ENCODE measurements around the gene WFIKKN1.

Gene WFIKKN1, protein sequence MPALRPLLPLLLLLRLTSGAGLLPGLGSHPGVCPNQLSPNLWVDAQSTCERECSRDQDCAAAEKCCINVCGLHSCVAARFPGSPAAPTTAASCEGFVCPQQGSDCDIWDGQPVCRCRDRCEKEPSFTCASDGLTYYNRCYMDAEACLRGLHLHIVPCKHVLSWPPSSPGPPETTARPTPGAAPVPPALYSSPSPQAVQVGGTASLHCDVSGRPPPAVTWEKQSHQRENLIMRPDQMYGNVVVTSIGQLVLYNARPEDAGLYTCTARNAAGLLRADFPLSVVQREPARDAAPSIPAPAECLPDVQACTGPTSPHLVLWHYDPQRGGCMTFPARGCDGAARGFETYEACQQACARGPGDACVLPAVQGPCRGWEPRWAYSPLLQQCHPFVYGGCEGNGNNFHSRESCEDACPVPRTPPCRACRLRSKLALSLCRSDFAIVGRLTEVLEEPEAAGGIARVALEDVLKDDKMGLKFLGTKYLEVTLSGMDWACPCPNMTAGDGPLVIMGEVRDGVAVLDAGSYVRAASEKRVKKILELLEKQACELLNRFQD

DNA sequence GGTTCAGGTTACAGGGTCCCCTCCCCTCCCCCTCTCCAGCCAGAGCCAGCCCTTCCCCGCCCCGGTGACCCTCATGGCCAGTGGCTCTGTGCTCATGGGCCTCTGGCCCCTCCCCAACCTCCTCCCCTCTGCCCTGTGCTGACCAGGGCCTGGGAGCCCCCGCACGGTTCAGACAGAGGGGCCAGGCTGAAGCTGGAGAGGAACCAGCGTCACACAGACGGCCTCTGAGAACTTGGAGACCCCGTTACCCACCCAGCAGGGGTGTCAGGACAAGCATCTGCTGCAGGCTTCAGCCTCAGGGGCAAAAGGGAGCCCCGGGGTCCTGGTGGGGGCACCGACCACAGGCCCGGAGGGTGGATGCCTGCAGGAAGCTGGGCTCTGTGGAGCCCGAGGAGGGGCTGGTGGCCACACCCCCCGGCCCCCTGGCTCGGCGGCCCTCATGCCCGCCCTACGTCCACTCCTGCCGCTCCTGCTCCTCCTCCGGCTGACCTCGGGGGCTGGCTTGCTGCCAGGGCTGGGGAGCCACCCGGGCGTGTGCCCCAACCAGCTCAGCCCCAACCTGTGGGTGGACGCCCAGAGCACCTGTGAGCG, at the start of gene WFIKKN1:
TSS of gene WFIKKN1 (plus strand) at position 171 of the 591 bp plus-strand sequence. CDS start at position 440, 269 bp downstream.
- DNase-seq, result peak; percentile 60

DNA sequence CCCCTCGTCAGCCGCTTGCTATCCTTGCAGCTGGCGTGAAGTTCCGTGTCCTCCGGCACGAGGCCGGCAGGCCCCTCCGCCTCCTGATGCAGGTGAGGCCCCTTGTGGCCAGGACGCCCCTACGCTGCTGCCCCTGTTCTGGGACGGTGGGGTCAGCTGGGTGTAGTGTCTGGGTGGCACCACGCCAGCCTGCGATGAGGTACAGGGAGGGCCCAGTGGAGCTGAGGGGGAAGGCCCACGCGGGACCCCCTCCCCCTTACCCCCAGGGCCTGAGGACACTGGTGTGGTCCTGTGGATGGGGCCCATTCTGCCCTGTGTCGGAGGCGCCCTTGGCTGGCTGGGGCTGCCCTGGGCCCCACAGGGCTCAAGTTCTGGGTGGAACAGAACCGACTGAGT, 48.6 kb upstream of the WFIKKN1 start:
- DNase-seq, result no peak

DNA sequence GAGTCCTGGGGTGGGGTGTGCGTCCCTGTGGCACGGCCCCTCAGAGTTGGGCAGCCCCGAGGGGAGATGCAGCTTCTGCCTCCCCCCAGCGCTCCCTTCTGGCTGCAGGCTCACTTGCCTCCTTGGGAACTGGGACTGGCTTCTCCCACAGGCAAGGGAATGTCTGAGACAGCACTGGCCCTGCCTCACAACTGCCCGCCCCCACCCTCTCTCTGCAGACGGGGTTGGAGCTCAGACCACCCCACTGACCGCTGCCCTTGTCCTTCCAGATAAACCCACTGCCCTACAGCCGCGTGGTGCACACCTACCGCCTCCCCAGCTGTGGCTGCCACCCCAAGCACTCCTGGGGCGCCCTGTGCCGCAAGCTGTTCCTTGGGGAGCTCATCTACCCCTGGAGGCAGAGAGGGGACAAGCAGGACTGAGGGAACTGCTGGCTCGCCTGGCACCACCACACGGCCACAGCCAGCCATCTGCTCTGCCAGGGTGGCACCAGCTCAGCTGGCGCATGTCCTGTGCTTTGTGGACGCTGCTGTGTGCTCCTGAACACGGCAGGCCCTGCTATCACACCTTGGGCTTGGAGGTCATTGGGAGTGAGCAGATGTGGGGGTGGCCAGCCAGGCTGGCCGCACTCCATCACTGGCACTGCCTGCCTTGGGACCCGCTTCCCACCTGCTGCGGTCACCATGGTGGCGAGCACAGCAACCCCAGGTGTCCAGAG, 48.0 kb upstream of the WFIKKN1 start:
- DNase-seq, result no peak

DNA sequence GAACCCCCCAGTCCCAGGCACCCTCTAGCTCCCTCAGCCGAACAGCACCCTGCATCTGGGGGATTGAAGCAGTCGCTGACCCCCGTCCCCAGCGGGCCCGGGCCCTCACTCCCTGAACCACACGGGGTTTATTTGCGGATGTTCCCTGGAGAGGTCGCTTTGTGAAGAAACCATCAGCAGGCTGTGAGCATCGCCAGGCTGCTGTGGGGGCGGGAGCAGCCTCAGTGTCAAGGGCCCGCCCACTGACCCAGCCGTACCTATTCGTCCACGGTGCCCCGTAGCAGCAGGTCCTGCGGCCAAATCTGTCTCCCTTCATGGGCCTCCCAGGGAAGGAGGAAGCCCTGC, 47.3 kb upstream of the WFIKKN1 start:
- no peak for DNase-seq

DNA sequence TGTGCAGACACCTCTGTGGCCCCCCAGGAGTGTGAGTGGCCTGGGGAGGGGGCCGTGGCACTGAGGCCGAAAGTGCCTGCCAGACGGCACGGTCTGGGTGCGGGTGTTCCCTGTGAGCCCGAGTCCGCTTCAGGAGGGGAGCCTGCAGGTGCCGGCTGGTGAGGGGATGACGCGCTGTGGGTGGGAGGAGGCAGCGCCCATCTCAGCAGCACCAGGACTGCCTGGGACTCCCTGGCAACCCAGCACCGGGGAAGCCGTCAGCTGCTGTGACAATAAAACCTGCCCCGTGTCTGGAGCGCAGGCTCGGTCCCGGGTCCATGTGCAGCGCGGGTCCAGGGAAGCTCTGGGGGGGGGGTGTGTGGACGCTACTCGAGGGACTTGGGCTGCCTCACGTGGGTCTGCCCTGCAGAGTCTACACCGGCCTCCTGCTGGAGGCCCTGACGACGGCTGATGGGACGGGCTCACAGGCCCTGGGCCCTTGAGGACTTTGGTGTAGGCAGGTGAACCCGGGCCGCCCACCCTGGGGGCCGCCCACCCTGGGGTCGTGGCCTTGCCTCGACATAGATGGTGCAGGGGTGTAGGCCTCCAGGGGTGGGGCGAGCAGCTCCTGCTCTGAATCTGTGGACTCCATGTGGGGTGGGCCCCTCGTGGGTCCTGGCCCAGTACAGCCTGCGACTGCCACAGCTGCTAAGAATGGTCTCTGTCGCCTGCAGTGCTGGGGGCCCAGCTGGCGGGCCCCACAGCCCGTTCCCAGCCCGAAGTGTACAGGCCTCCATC, 46.8 kb upstream of the WFIKKN1 start:
- DNase-seq, result no peak

DNA sequence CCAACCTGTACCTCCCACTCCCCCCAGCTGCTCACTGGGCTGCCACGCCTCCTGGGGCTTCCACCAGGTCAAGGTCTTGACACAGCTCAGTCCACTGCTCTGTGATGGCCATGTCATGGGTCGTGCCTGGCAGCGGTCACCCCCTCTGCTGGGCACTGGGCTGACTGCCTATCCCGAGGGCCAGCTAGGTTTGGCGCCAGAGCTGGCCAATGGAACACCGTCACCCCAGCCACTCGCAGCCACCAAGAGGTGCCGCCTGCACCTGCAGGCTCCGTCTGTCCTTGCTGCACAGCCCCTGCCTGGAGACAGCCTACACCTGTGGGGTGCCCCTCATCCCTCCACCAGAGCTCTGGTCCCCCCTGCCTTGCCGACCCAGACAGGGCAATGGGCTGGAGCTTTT, 45.4 kb upstream of the WFIKKN1 start:
- no peak for DNase-seq

DNA sequence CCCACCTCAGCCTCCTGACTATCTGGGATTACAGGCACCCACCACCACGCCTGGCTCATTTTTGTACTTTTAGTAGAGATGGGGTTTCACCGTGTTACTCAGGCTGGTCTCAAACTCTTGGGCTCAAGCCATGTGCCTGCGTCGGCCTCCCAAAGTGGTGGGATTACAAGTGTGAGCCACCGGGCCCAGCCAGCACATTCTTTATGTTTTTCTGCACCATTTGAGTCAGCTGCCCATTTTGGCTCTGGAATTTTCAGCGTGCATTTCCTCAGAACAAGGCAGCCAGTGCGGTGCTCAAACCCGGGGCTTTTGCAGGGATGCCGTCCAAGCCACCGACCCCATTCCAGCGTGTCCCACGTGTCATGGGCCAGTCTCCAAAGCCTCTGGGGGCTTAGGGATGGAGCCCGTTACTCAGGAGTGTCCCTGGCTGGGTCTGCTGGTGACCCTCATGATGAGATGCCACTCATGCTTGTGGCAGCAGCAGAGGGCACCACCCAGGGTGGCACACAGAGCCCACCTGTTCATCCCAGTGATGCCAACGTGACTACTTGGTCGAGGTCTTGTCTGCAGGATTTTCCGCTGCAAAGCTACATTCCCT, 44.6 kb upstream of the WFIKKN1 start:
- DNase-seq, result no peak

DNA sequence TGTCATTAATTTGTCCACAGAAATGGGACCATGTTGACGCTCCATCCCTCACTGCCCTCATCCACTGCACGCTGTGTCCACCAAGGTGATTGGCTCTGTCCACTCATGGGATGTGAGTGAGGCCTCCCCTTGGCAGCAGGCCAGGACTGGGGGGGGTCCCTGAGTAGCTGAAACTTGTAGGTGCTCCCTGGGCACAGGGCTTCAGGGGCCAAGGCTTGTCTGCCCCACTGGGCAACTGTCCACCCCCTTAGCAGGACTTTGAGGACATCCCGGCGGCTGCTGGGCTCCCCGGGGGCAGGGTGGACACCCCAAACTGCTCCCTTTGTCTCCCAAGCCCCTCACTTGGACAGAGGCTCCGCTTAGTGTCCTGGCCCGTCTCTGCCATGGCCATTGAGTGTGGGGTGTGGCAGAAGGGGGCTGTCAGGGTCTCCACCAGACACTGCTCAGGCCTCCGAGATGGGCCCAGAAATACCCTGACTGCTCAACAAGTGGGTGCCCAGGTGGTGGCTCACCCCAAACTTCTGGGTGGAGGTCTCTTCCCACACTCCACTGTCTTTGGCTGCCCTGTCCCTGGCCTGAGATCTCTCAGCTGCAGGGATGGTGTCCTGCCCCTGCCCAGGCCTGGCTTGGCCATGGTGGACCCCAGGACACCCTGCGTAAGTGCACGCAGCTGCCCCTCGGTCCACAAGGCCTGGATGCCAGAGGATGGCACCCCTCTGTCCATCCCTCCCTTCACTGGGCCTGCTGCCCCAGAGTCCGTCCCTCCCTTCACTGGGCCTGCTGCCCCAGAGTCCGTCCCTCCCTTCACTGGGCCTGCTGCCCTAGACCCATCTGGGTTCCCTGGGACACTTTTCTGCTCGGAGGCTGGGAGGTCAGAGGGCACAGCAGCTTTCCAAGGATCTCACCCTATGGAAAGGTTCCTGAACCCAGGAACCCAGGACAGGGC, 43.9 kb upstream of the WFIKKN1 start:
- no peak for DNase-seq

DNA sequence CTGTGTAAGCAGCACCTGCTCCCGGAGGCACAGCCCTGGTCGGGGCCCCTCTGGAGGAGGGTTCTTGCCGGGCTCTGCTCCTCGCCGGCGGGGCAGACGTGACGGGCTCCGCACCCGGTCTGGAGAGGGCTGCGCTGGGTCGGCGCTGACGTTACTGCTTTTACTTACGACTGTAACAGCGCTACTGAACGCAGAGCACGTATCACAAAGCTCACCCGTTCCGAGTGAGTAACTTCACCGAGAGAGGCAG, 42.2 kb upstream of the WFIKKN1 start:
- peak; percentile 68 for DNase-seq

DNA sequence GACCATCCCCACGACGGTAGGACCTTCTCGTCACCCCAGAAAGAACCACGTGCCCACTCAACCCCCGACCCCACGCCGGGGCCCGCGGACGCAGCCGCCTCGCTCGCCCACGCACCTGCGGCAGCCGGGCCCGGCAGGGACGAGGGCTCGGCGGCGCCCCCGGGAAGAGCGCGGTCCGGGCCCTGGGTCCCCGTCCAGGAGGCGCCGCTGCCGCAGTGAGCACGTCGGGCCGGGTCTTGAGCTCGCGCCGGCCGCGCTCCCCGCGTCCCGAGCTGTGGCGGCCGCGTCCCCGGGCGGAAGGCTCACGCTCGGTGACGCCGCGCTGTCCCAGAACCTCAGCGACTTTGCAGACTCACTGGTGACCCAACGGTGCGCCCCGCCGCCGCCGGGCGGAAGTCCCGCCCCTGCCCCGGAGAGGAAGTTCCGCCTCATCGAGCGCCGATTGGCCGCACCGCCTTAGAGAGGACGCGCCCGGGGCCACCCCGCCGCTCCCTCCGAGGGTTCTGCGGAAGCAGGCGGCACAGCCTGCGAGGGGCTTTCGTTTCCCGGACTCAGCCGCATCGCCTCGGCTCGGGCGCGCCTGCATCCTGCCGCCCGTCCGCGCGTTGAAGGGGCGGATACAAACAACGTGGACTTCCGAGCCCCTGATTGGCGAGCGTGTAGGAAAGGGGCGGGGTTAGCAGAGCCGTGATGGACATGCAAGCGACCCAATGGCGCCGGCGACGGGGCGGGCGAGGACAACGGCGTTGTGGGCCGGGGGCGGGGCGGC, 41.7 kb upstream of the WFIKKN1 start:
- DNase-seq, result peak; percentile 98

DNA sequence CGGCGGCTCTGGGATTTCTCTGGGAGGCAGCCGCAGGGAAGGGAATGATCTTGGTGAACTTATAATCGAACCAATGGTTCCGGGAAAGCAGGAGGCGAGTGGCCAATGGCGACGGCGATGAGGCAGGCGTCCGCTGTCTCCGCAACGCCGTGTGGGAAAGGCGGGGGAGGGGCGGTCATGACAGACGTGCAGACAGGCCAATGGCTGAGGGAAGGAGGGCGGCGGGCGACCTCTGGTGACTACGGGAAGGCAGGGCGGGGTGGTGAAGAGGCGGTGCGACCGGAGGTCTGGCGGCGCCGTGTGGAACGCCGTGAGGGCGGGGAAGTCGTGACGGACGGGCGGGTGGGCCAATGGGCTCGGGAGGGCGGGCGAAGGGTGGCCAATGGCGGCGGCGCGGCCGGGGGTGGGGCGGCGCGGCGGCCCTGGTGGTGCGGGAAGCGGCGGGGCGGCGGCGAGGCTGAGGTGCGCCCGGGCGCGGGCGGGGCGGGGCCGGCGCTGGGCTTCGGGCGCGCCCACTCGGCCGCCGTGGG, 41.1 kb upstream of the WFIKKN1 start, which contains the start of gene RAB40C:
TSS of gene RAB40C (plus strand) at position 409 of the 530 bp plus-strand sequence. CDS start 226 bp downstream, outside the sequence.
- DNase-seq, result peak; percentile 99

DNA sequence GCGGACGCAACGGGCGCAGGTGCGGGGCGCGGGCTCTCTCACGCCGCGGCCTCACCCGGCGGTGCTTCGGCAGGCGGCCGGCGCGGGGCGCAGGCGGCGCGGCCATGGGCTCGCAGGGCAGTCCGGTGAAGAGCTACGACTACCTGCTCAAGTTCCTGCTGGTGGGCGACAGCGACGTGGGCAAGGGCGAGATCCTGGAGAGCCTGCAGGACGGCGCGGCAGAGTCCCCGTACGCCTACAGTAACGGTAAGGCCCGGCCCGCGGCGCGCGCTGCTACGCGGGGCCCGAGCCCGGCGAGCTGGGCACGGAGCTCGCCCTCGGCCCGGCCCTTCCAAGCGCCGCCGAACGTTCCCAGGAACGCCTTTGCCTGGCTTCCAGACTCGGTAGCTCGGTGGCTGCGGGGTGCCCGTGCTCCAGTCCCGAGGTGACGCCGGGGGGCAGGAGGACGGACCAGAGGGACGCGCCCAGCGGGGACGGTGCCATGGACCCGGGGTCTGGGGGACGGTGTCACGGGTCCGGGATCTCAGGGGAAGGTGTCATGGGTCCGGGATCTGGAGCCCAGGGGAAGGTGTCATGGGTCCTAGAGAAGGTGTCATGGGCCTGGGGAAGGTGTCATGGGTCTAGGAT, 40.5 kb upstream of the WFIKKN1 start:
- no peak for DNase-seq

DNA sequence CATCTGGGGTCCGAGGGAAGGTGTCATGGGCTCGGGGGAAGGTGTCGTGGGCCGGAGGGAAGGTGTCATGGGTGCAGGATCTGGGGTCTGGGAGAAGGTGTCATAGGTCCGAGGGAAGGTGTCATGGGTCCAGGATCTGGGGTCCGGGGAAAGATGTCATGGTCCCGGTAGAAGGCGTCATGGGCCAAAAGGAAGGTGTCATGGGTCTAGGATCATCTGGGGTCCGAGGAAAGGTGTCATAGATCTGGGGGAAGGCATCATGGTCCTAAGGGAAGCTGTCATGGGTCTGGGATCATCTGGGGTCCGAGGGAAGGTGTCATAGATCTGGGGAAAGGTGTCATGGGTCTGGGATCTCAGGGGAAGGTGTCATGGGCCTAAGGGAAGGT, 40.0 kb upstream of the WFIKKN1 start:
- DNase-seq, result no peak

DNA sequence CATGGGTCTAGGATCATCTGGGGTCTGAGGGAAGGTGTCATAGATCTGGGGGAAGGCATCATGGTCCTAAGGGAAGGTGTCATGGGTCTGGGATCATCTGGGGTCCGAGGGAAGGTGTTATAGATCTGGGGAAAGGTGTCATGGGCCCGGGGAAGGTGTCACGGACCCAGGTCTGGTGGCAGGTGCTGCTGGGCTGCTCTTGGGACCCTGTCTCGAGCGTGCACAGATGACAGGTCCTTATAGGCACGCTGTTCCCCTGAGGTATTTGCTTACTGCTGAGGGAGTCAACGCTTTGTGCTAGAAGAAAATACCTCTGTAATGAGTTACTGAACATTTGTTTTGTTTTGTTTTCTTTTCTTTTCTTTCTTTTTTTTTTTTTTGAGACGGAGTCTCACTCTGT, 39.6 kb upstream of the WFIKKN1 start:
- DNase-seq, result no peak

DNA sequence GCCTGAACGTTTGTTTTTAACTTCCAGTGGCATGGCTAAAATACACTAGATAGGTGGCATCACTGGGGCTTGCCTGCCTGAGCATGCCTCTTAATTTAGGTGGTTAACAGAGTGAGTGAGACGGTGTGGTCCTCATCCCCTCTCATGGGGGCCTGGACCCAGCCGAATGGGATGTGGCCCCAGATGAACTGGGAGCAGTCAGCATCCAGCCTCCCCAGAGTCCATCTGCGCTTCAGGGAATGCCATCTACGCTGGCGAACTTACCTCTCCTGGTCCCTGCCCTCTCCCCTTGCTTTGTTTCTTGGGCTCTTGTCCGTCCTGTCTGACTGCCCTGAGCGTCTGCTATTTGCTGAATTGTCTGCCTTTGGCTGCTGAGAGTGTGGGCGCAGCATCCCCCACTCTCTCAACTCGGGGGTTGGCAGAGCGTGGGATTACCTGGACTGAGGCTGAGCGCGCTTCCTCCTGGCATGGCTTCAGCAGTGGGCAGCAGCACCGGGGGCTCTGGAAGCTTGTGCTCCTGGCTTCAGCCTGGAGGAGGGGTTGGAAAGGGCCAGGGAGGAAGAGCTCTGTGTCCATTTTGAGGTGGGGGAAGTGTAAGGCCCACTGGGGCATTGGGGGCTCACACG, 38.8 kb upstream of the WFIKKN1 start:
- no peak for DNase-seq

DNA sequence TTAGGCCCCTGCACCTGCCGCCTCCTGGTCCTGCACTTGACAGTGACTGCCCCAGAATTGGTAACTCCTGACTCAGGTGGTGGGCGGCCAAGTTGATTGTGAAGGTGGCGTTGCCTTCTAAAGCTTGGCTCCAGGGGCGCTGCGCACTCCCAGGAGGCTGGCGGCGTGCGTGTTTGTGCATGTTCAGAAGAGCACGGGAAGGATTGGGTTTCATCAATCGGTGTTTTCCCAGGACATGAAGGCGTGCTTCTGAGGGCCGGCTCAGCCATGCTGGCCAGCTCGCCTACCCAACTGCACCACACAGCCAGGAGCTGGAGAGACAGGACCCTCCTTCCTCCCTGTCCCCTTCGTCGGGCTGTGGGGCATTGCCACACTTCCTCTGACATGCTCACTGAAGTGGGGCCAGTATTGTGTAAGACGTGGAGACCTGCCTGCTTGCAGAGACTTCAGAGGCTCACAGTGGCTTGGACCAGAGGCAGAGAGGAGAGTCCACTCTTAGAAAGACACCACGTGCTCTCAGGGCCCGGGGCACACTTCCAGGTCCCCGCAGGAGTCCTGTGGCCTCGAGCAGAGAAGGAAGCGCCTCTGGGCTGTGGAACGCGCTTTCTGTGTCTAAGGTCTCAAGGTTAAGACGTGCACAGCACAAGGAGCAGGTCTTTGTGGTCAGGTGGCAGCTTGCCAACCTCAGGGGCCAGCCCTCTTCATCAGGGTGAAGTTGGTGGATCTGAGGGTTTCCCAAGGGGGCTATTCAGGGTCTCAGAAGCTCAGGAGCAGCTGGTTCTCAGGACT, 38.1 kb upstream of the WFIKKN1 start:
- no peak for DNase-seq

DNA sequence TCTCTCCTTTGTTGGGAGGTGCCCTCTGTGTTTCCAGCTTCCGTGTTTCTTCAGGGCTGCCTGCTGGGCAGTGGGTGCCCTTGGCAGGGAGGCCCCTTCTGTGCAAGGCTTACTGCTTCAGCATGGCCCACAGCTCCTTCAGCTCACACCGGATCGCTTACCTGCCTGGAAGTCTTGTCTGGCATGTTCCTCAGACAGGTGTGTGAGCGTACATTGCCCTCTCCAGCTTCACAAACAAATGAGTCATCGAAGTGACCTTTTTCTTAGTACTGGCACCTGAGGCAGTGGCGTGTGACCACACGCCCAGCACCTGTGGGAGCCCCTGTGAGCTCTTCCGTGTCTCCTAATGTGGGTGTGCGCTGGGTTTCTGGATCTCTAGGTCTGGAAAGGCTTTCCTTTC, 37.4 kb upstream of the WFIKKN1 start:
- no peak for DNase-seq

DNA sequence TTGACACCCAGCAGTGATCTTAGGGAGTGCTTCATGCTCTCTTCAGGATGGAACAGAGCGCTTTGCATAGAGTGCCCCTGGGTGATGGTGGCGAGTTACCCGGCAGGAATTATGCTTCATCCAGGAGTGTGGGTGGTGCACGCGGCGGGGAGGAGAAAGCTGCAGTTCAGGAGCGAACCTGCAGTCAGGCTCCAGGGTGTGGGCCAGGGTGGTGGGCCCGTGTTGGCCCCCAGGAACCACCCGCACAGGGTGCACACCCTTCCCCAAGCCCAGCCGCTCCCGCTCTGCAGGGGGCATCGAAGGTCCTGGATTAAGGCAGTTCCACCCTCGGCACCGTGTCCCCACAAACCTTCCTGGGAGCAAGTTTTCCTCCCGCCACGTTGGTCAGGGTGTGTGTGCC, 37.0 kb upstream of the WFIKKN1 start:
- peak; percentile 16 for DNase-seq

DNA sequence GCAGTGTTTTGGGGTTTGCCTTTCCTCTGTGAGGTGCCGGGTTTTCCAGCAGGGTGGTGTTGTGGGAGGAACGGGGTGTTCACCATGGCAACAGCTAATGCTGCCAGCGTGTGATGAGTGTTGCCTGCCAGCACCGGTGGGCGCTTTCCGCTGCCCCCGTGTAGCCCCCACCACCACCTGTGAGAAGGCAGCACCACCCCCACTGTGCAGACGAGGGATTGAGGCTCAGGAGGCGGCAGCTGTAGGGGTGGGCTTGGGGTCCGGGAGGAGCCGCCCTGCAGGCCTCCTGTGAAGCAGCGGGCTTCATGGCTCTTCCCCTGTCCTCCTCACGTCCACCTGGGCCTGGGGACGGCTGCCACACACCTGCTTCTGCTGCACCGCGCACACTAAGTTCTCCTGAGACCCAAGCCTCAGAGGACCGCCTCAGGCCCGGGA, 35.7 kb upstream of the WFIKKN1 start:
- no peak for DNase-seq
